ENCODE results near the gene GZMM.

GZMM gene

DNA sequence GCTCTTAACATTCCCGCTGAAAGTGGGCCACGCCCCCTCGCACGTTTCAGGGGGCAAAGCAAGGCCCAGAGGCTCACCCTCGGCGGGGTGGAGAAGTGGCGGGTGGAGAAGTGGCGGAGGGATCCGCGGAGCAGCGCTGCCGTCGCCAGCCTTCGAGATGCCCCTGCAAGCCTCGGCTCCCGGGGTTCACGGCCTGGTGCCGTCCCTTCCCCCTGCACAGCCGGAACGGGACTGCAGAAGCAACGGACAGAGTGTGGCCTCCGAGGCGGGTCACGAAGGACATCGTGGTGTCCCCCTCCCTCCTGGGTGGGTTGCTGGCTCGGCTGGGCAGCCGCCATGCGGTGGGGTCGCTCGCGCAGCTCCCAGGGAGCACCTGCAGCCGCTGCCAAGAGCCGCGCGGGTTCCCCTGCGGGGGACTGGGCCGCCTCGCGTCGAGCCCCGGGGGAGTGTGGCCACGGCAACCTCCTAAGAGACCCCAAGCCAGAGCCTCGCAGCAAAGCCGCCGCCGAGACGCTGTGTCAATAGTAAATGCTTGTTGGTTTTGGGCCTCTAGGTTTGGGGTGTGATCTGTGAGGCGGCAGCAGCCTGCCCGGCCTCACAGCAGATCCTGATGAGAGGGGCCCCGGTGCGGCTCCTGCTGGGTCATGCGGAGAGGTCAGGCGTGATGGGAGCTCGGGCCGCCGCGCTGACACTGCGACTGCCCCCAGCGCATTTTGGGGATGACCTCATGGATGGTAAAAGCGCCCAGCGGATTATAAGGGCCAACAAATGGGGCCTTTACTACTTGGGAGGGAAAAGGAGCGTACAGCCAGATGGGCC, 31.1 kb upstream of the GZMM start:
- DNase-seq (ENCODE audit: low read depth in 2 of 2), result no peak

DNA sequence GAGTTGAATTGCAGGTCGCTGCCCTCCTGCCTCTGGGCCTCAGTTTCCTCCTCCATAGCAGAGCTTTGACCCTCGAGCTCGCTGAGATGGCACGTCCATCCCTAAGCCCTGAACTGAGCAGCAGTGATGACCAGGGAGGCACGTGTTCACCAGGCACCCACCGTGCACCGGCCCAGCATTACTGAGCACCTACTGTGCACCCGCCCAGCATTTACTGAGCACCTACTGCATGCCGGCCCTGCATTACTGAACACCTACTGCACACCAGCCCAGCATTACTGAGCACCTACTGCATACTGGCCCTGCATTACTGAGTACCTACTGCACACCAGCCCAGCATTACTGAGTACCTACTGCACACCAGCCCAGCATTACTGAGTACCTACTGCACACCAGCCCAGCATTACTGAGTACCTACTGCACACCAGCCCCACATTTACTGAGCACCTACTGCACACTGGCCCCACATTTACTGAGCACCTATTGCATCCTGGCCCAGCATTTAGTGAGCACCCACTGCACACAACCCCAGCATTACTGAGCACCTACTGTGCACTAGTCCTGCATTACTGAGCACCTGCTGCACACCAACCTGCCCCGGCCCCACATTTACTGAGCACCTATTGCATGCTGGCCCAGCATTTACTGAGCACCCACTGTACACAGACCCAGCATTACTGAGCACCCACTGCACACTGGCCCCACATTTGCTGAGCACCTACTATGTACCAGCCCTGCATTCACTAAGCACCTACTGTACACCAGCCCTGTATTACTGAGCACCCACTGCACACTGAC, 30.3 kb upstream of the GZMM start:
- no peak for DNase-seq (ENCODE audit: low read depth in 2 of 2)

DNA sequence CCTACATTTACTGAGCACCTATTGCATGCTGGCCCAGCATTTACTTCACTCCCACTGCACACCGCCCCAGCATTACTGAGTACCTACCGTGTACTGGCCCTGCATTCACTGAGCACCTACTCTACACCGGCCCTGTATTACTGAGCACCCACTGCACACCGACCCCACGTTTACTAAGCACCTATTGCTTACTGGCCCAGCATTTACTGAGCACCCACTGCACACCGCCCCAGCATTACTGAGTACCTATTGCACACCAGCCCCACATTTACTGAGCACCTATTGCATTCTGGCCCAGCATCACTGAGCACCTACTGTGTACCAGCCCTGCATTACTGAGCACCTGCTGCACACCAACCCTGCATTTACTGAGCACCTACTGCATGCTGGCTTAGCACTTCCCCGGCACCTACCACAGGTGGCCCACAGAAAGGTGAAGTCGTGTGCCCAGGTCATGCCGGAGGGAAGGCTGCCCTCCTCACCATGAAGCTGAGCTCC, 29.6 kb upstream of the GZMM start:
- no peak for DNase-seq (ENCODE audit: low read depth in 2 of 2)

DNA sequence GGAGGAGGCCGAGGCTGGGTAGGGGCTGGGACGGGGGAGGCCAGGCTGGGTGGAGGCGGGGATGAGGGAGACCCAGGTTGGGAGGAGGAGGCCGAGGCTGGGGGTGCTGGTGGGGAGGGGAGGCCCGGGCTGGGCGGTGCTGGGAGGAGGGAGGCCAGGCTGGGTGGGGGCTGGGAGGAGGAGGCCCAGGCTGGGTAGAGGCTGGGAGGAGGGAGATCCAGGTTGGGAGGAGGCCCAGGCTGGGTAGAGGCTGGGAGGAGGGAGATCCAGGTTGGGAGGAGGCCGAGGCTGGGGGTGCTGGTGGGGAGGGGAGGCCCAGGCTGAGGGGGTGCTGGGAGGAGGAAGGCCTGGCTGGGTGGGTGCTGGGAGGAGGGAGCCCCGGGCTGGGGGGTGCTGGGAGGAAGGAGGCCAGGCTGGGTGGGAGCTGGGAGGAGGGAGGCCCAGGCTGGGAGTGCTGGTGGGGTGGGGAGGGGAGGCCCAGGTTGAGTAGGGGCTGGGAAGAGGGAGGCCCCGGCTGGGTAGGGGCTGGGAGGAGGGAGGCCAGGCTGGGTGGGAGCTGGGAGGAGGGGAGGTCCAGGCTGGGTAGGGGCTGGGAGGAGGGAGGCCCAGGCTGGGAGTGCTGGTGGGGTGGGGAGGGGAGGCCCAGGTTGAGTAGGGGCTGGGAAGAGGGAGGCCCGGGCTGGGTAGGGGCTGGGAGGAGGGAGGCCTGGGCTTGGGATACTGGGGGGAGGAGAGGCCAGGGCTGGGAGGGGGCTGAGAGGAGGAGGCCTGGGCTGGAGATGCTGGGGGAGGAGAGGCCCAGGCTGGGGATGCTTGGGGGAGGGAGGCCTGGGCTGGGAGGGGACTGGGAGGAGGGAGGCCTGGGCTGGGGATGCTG, 25.9 kb upstream of the GZMM start:
- no peak for DNase-seq (ENCODE audit: low read depth in 2 of 2)

DNA sequence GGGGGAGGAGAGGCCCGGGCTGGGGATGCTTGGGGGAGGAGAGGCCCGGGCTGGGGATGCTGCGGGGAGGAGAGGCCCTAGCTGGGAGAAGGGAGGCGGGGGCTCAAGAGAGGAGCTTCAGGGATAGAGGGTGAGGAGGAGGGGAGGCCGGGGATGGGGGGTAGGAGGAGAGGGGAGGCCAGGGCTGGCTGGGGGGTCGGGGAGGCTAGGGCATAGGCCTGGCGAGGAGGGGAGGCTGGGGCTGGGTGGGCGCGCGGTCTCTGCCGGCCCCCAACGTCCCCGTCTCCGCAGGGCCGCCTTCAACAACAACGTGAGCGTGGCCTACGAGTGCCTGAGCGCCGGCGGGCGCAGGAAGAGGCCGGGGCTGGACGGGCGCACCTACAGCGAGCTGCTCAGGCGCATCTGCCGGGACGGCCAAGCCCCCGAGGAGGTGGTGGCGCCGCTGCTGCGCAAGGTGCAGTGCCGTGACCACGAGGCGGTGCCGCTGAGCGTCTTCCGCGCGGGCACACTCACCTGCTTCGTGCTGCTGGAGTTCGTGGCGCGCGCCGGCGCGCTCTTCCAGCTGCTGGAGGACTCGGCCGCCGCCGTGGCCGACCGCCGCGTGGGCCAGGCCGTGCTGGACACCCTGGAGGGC, 25.1 kb upstream of the GZMM start:
- peak; percentile 51 for DNase-seq (ENCODE audit: low read depth in 2 of 2)

DNA sequence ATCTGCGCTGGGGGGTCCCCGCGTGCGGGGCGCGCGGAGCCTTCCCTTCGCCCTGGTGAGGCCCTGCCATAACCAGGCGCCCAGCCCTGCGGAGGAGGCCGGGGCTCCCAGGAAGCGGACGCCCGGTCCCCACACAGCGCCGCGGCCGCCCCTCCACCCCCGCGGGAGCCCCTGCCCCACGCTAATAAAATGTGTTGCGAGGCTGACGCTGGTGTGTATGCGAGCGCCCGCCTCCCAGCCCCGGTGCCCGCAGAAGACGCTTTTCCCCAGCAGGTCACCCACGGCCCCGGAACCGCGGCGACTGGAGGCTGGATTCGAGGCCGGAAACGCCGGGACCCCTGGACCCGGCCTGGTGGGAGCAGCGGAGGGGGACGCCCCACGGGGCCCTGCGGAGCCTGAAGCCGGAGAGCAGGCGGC, 24.4 kb upstream of the GZMM start:
- no peak for DNase-seq (ENCODE audit: low read depth in 2 of 2)

DNA sequence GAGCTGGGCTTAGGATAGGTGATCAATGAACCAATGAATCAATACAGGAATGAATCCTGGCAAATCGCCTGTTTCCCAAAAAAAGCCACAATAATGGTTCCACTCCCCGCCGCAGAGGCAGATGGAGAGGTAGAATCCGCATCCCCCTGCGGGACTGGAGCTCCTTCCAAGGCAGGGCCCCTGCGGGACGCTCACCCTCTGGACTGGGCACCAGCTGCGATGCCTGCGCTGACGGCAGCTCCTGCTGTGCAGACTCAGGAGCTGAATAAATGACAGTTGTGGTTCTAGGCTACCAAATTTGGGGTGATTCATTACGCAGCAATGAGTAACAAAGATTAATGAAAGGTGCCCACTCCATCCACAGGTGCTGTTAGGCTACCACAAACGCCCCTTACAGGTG, 21.1 kb upstream of the GZMM start:
- no peak for DNase-seq (ENCODE audit: low read depth in 2 of 2)

DNA sequence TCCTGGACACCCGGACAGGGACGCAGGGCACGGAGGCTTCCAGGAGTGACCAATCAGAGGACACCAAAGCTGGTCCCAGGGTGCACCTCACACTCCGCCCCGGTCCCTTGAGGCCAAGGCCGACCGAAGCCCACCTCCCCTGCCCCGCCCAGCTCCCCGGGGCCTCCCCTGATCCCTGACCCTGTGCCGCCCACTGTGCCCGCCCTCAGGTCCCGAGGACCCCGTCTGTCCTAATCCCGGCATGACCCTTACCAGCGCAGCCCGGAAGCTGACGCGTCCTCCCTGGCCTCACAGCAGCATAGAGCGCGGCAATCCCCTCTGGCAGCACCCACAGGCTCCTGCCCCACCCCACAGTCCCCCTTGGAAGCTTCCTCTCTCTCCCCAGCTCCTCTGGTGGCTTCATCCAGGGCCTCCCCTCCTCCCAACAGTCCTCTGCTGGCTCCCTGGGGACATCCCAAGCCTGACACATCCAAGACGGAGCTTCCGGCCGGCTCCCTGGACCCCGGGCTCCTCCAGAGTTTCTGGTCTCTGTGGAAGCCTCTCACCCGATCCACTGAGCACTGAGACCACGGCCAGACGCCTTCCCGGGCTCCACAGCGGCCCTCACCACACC, 19.7 kb upstream of the GZMM start:
- no peak for DNase-seq (ENCODE audit: low read depth in 2 of 2)

DNA sequence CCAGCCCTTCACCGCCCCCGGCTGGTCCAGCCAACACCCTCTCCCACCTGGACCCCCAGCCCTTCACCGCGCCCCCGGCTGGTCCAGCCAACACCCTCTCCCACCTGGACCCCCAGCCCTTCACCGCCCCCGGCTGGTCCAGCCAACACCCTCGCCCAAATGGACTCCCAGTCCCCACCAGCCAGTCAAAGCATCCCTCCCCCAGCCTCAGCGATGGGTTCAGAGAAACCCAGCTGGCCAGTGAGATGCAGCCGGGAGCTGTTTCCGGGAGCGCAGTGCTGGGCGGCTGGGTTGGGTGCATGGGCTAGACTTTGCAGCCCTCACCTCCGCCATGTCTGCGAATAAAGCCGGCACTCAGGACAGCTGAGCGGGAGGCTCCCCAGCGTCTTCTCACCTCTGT, 18.8 kb upstream of the GZMM start:
- no peak for DNase-seq (ENCODE audit: low read depth in 2 of 2)

DNA sequence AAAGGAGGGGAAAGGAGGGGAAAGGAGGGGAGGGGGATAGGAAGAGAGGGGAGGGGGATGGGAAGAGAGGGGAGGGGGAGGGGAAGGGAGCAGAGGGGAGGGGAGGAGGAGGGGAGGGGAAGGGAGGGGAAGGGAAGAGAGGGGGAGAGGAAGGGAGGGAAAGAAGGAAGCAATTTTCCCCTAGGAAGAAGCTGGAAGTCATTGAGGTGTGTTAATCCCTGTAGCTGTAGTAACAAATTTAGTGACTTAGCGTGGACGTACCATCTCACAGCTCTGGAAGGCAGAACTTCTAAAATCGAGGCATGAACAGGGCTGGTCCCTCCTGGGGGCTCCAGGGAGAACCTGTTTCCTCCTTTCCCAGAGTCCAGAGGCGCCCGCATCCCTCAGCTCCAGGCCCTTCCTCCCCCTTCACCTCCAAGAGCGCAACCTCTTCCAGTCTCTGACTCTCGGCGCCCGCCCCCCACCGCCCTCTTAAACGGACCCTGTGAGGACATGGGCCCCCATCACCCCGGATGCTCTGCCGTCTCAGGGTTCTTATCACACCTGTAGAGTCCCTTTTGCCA, 17.9 kb upstream of the GZMM start:
- DNase-seq (ENCODE audit: low read depth in 2 of 2), result no peak

DNA sequence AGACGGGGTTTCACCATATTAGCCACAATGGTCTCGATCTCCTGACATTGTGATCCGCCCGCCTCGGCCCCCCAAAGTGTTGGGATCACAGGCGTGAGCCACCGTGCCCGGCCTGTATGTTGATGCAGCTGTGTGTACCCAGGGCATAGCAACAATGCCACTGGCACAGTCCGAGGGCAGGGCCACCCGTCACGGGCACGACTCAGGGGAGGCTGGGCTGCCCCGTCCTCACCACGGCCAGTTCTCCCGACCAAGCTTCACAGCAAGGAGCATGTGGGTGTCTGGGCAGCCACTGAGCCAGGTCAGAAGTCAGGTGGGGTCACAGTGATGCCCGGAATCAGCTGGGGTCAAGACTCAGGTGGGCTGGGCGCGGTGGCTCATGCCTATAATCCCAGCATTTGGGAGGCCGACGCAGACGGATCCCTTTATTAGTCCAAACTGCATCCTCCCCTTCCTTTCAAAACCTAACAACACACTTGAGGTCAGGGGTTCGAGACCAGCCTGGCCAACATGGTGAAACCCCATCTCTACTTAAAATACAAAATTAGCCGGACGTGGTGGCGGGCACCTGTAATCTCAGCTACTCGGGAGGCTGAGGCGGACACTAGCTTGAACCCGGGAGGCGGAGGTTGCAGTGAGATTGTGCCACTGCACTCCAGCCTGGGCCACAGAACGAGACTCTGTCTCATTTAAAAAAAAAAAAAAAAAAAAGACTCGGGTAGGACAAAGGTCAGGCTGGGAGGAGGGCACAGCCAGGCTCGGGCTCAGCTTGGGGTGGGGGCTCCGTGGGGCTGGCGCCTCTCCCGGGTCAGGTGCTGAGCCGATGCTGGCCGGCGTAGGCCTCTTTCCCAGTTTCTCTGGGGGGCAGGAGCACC, 13.5 kb upstream of the GZMM start:
- DNase-seq (ENCODE audit: low read depth in 2 of 2), result no peak

DNA sequence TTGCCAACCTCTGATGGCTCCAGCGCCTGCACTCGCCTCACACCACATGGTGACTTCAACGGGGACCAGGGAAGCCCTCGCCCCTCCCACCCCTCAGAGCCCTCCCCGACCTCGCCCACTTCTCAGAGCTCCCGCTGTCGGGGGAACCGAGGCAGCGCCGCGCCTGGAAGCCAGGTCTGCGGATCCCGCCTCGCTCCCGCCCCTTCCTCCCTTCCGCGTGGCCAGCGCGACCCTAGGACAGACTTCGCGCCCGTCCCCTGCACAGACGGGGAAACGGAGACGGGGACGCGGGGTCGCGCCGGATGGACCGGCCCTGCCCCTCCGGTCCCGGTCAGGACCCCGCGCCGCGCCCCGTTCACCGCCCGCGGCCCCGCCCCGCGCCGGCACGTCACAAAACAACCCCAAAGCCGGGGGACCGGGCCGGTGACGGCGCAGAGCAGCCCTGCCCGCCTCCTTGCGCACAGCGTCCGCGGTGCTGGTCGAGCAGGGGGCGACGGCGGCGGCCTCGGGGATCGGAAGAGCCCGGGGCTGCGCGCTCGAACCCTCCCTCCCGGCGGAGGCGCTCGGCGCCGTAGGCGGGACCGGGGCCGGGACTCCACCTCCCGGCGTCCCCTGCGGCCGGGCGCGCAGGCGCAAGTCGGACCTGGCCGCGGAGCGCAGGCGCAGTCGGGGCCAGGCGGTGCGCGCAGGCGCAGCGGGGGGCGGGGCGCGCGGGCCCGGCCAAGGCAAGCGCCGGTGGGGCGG, 12.7 kb upstream of the GZMM start:
- DNase-seq (ENCODE audit: low read depth in 2 of 2), result peak; percentile 82 to 87

DNA sequence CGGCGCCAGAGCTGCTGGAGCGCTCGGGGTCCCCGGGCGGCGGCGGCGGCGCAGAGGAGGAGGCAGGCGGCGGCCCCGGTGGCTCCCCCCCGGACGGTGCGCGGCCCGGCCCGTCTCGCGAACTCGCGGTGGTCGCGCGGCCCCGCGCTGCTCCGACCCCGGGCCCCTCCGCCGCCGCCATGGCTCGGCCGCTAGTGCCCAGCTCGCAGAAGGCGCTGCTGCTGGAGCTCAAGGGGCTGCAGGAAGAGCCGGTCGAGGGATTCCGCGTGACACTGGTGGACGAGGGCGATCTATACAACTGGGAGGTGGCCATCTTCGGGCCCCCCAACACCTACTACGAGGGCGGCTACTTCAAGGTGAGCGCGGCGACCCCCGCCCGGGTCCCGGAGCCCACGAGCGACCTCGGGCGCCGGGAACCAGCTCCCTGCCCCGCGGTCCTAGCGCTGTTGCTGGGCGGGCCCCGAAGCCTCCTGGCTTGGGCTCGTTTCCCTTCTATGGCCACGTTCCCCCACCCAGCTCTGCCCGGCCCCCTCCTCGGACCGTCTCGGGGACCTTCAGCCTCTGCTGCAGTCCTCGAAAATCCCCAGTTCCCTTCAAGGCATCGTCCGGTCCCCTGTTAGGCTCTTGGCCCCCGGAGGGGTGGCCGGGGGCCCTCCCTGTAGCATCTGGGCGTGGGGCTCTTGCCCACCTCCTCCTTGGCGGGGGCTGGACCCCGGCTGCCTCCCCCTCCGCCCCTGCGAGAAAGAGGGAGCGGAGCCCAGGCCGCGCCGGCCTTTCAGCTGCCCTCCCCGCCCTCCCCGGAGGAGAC, 11.9 kb upstream of the GZMM start, which contains the start of gene CDC34:
TSS of gene CDC34 (plus strand) at position 8 of the 808 bp plus-strand sequence. CDS start at position 180, 172 bp downstream.
- DNase-seq (ENCODE audit: low read depth in 2 of 2), result no peak

DNA sequence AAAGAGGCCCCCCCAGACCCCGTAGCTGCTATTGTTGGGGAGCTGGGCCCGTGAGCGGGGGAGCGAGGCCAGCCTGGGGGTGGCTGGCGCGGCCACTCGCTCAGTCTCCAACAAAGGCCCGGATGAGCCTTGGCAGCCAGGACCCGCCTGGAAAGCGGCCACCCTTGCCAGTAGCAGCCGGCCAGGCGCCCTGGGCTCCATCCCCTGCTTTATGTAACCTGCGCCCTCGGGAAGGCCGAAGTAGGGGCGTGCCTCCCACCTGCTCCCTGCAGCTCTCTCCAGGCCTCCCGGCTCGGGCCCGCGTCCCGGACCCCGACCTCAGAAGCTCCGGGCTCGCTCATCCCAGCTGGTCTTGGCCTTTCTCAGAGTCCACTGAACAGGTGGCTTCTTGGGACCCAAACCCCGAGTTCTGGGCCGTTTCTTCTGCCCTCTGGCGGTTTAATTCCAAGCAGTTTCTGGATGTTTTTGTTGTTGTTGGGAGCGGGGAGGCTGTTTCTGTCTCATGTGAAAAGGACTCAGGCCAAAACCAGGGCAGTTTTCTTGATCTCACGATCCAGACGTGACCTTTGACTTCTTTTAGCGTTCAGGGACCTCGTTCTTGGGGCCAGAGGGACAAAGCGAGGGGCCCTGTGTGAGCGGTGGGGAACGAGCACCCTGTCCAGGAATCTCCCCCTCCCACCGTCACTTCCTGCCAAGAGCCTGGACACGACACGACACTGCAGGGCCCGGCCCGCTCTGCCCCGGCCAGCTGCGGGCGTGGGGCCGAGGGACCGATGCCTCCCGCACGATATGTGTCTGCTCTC, 11.1 kb upstream of the GZMM start:
- DNase-seq (ENCODE audit: low read depth in 2 of 2), result no peak

DNA sequence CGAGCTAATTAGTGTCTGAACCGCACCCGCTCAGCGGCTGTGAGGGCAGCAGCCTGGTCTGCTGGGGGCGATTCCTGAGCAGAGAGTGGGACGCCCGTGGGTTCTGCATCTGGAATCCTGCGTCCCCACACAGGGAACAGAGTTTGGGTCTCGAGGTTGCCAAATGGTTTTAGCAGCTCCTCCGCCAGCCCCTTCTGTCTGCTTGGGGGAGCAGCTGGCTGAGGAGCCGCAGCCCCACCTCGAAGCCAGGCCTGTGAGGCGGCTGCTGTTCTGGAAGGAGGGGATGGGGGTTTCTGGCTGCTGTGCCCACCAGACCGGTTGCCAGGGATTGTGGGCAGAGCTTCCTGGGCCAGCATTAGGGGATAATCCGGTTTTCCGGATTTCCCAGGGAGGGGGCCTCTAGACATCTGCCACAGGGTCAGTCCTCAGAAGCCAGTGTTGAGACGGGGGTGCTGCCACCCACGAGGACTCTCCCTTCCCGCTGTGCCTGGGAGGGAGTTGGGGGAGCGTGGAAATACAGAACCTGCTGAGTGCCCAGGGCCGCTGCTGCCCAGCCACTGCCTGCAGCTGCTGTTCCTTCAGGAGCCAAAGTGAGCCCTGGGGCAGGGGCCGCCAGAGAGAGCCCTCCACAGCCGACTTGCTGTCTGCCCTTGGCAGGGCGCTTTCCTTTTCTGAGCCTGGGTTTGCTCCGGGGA, 10.3 kb upstream of the GZMM start:
- no peak for DNase-seq (ENCODE audit: low read depth in 2 of 2)

DNA sequence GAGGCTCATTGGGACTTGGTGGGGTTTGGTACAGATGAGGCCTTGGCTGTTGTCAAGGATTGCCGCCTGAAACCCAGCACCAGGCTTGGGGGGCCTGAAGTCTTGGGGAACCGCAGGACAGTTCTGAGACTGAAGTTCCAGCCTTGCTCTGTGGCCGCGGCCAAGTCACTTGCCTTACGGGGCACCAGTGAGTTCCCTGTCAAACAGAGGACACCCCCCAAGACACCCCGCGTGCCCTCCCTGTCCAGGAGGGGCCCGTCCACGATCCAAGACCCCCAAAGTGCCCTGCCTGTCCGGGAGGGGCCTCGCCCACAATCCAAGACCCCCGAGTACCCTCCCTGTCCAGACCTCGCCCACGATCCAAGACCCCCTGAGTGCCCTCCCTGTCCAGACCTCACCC, 9.8 kb upstream of the GZMM start:
- DNase-seq (ENCODE audit: low read depth in 2 of 2), result no peak
